Dermis microvascular lymphatic vessel endothelial cell (primary cell): ENCODE measurements around the gene NLRC5. TPM values are rescaled to one million over a fixed set of nuclear protein-coding genes. Genes with fewer than 3 reads are reported as not detected.
A peak's percentile ranks its signal among the peaks of the same experiment; 100 is the strongest.
"Not testable (repeated sequence)": the region's sequence is repeated elsewhere in the genome, so short reads cannot be mapped to it uniquely, and the experiment has no call there.

Experiments
- DNase-seq, 2 donors: peaks; one replicate each; pipeline versions ENCODE4 v3.0.0 to v3.0.0-alpha.2; 2010; ENCODE audit warnings: low read depth in 2 of 2
- total RNA-seq: library from RNA; depleted of rRNA; stranded (reverse); fragments of >200 nt; gene quantifications from 2 replicates; pipeline ENCODE4 v1.2.1, GENCODE V29; 2014

Gene NLRC5
- total RNA-seq, 1 donor from 2014 or later: 16.7 TPM

DNA sequence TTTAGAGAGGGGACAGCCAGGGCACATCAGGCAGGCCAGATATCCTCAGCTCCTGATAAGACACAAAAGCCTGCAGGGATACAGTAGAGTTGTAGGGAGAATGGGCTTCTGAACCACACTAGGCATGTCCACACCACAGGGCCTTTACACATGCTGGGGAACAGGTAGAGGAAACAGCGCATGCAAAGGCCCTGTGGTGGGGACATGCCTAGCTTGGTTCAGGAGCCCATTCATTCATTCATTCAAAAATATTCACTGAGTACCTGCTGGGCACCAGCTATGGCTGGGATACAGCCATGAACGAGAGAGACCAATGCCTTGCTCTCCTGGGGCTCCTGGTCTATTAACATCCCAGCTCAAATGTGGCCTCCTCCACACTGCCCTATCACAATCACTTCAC is 107.4 kb downstream of the NLRC5 start:
- no peak for DNase-seq

DNA sequence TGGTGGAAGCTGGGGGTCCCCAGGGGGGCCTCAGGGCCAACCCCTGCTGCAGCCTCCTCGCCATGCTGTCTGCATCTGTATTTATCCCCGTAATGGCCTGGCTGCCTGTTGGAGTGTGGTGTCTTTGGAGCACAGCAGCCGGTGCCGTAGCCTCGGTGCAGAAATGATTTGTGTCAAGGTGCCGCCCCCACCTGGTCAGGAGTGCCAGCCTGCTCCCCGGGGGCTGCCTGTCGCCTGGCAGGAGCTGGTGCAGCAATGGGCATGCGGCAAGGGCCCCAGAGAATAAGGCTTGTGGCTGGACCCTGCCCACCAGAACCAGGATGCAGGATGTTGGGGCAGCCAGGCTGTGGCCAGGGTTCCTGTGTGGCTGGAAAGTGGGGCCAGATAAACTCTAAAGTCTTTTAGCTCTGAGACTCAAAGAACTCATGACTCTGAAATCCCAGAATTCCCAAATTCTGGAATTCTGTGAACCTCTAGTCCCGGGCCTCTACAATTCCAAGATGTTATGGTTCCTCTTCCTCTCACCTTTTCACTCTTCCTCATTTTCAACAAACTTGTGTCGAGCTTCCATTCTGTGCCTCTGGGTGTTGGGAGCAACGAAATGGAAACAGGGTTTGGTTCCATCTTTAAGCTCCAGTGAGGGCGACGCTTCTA is 109.0 kb downstream of the NLRC5 start:
- no peak for DNase-seq

DNA sequence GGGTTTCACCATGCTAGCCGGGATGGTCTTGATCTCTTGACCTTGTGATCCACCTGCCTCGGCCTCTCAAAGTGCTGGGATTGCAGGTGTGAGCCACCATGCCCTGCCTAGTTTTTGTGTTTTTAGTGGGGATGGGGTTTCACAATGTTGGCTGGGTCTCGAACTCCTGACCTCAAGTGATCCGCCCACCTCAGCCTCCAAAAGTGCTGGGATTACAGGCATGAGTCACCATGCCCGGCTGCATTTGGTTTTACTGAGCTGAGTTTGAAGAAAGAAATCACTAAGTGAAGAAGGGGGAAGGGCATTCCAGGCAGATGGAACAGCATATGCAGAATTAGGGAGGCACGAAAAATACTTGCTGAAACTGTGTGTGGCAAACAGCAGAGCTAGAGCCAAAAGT is 110.6 kb downstream of the NLRC5 start:
- not testable (repeated sequence) for DNase-seq

DNA sequence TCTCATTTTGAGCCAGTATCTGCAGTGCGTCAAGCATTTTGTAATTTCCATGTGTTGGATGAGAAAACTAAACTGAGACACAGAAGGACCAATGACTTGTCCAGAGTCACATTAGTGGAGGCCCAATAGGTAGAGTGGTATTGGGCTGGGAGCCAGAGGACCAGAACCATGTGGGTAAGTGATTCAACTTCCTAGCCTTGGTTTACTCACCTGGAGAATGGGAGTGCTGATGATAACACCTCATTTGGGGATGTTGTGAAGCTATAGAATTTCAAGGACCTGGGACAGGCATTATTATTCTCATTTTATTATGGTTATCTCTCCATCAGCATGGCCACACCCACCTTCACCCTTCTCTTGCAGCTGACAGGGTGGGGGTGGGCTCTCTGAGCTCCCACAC is 111.1 kb downstream of the NLRC5 start:
- DNase-seq: no peak

DNA sequence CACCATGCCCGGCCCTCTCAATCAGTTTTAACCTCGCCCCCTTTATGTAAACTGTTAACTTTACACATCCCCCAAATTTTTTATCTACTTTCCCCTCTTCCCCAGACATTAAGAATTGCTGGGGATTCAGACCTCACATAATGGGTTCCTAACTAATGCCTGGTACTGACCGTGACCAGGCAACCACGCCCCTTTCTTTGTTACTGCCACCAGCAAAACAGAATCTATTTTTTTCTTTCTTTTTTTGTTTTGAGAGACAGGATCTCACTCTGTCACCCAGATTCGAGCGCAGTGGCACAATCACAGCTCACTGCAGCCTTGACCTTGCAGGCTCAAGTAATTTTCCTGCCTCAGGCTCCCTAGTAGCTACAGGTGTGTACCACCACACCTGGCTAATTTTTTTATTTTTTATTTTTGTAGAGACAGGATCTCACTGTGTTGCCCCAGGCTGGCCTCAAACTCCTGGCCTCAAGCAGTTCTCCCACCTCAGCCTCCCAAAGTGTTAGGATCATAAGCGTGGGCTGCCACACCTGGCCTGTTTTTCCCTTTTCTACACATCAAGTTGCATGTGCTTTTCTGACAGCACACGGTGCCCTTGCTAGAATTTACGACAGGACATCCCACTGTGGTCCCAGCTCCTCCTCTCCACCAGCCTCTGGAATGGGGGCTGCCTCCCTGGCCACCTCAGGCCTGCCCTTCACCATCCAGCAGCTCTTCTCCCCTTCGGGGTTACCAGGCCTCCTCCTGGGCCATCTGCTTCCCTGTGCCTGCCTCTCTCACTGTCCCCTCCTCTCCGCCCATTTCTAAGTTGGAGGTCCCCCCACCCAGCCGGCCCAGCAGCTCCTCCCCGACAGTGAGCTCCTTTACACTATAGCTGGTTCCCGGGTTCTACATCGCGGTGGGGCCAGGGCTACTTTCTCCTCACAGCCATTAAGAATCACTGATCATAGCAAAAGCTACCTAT is 113.8 kb downstream of the NLRC5 start:
- no peak for DNase-seq

DNA sequence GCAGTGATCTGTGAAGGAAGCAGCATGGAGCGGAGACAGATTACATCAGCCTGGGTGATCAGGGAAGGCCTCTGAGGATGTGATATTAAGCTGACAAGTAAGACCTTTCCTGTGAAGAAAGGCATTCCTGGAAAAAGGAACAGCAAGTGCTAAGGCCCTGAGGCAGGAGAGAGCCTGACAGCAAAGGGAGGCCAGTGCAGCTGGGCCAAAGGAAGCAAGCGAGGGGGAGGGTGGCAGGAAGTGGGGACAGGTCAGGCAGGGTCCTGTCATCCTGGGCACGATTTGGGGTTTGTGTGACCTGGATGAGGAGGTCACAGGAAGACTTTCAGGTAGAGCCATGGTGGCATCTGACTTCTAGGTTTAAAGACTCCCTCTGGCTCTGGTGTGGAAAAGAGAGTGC is 115.3 kb downstream of the NLRC5 start:
- DNase-seq: no peak

DNA sequence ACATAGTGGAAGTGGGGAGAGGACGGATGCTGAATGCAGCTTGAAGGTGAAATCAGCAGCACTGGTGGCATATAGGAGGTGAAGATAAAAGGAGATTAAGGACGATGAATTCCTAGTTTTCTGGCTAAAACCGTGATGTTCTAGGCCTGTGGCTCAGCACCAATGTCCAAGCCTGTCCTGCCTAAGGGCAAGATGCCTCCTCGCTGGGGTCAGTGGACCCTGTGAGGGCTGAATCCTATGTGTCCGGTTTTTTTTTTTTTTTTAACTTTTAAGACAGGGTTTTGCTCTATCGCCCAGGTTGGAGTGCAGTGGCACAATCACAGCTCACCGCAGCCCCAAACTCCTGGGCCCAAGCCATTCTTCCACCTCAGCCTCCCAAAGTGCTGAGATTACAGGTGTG is 115.8 kb downstream of the NLRC5 start:
- DNase-seq: no peak

DNA sequence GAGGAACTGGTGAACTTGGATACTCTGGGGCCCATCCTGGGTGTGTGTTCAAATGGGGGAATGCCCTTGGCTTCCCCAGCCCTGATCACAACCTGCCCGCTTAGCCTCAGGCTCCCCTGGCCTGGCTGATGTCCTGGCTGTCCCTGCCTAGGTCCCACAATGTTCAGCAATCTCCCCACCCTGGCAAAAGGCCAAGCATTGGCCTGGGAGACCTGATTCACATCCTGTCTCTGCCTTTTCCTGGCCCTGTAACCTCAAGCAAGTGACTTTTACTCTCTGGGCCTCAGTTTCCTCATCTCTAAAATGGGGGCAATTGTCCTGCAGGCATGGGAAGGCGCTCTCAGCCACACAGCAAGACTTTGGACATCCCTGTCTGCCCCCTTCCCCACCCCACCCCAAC is 117.4 kb downstream of the NLRC5 start:
- DNase-seq: peak; percentile 26 to 33

DNA sequence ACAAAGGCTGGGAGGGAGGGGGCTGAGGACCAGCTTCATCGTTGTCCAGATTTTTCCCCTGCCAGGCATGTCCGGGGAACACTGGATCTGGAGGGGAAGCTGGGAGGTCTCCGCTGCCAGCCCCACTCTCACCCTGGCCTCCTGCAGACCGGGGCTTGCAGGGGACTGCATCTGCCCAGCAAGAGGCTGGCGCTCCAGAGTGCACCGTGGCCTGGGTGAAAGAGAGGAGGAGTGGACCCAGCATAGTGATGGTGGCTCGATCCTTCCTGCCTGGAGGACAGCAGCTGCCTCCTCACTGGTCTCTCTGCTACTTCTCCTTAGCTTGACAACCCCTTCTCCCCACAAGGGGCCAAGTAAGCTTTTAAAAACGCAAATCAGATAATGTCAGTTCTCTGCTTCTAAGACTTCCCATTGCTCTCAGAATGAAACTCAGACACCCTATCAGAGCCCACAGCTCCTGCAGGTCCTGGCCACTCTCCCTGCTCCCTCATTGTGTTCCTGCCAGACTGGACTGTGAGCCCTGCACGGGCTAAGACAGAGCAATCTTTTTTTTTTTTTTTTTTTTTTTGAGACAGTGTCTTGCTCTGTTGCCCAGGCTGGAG is 118.1 kb downstream of the NLRC5 start:
- DNase-seq: no peak

DNA sequence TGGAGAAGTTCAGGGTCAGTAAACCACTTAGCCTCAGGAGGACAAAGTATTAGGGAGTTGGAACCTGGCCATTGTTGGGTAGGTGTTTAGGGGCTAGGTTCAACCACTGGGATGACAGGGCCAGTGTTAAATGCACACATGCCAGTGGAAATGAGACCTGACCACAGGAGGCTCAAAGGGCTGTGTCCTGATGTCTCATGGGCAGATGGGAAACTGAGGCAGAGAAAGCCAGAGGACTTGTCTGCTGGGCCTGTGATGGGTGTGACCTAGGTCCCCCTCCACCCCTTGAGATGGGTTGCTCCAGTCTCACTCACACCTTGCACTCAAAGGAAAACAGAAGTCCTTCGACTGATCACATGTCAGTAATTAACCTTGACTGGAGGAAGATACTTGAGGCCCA is 119.1 kb downstream of the NLRC5 start:
- no peak for DNase-seq

DNA sequence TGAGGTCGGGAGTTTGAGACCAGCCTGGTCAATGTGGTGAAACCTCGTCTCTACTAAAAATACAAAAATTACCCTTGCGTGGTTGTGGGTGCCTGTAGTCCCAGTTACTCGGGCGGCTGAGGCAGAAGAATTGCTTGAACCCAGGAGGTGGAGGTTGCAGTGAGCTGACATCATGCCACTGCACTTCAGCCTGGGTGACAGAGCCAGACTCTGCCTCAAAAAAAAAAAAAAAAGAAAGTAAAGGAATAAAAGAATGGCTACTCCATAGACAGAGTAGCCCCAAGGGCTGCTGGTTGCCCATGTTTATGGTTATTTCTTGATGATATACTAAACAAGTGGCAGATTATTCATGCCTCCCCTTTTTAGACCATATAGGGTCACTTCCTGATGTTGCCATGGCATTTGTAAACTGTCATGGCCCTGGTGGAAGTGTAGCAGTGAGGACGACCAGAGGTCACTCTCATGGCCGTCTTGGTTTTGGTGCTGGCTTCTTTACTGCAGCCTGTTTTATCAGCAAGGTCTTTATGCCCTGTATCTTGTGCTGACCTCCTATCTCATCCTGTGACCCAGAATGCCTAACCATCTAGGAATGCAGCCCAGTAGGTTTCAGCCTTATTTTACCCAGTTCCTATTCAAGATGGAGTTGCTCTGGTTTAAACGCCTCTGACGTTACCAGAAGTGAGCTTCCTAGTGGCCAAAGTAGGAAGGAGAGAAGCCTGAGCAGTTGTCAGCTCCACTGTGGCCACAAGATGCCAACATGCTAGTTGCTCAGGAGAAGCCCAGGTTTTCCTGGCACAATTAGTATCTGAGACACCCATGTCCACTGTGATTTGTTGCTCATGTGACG is 120.1 kb downstream of the NLRC5 start:
- not testable (repeated sequence) for DNase-seq

DNA sequence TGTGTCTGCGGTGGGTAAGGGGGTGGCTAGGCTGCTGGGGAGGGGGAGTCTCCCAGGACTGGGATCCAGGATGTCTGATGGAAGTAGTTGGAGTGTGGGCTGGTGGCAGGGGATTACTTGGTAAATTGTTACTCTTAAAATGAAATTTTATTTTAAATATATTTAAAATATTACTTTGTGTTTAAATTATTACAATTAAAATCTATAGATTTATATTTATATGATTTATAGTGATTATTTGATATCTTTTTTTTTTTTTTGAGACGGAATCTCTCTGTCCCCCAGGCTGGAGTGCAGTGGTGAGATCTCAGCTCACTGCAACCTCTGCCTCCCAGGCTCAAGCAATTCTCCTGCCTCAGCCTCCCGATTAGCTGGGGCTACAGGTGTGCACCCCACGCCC is 121.6 kb downstream of the NLRC5 start:
- no peak for DNase-seq

DNA sequence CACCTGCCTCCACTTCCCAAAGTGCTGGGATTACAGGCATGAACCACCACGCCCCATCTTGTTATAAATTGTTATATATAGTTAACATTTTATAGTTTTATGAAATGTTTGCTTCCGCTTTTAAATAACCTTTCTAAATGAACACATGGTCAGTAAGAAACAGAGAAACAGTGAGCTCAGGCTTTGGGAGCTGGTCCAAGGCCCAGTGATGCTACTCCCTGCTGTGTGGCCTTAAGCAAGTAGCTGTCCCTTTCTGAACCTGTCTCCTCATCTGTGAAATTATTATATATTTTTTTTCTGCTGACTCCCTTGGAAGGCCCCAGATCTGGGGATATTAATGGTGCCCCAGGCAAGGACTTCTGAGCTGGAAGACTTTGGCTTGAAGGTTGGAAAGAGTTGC is 122.1 kb downstream of the NLRC5 start:
- DNase-seq: no peak

DNA sequence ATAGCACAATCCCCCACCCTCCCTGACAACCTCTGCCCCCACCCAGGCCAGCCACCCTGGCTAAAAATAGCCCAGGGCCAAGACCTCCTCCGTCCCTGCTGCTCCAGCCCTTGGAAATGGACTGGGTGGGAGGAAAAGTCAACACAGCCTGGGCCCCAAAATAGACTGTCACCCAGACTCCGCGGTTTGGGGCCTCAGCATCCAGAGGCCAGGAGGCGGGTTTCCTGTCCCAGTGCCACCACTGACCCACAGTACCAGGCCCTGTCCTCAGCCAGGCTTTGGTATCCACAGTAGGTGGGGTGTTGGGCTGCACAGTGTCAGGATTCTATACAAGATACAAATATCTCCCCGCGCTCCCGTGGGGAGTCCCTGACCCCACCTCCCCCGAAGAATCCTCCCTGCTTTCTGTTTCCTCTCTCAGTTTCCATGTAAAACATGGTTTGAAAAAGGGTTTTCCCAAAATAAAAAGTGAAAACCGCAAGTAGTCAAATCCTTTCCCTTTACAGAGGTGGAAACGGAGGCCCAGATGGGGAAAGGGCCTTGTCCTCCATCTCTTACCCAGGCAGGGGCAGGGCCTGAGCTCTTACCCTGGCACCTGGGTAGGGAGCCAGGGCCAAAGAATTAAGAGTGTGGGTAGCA is 123.2 kb downstream of the NLRC5 start:
- no peak for DNase-seq

DNA sequence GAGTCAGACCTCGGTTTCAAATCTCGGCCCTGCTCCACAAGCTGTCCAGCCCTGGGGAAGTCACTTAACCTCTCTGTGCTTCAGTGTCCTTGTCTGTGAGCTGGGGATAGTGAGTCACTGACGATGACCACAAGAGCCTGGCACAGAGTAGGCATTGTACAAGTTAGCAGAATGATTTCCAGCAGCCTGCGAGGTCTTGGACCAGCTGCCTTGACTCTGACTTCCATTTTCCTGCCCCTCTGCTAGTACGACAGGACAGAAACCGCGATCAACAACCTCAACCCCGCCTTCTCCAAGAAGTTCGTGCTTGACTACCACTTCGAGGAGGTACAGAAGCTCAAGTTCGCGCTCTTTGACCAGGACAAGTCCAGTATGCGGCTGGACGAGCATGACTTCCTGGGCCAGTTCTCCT is 123.7 kb downstream of the NLRC5 start:
- DNase-seq: no peak

DNA sequence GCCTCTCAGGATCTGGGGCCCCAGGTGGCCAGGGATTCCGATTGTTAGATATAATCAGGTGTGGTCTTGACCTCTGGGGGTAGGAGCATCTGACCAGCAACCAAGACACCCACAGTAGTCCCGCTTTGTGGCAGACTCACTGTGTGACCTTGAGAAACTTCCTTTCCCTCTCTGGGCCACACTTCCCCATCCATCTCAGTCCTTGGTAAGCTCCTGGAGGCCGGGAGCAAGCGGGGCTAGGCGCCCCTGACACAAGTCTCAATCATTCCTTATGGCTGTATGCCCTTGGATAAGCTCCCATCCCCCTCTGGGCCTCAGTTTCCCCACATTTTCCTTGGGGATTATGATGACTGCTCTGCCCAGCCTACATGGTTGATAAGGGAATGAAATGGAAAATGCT is 124.3 kb downstream of the NLRC5 start:
- no peak for DNase-seq

DNA sequence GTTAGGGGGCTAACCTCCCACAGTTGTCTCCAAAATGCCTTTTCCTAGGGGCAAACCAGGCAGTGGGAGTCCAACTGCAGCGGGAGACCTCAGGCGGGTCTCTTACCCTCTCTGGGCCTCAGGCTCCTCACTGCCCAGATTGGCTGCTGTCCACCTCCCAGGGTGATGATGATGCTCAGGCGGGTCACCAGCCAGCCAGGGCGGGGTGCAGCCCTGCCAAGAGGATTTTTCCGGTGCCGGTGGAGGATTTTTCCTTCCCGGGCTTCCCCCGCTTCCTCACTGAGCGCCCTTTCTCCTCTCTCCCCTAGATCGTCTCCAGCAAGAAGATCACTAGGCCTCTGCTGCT is 125.8 kb downstream of the NLRC5 start:
- DNase-seq: peak in 1 of 2 donors; percentile 21

DNA sequence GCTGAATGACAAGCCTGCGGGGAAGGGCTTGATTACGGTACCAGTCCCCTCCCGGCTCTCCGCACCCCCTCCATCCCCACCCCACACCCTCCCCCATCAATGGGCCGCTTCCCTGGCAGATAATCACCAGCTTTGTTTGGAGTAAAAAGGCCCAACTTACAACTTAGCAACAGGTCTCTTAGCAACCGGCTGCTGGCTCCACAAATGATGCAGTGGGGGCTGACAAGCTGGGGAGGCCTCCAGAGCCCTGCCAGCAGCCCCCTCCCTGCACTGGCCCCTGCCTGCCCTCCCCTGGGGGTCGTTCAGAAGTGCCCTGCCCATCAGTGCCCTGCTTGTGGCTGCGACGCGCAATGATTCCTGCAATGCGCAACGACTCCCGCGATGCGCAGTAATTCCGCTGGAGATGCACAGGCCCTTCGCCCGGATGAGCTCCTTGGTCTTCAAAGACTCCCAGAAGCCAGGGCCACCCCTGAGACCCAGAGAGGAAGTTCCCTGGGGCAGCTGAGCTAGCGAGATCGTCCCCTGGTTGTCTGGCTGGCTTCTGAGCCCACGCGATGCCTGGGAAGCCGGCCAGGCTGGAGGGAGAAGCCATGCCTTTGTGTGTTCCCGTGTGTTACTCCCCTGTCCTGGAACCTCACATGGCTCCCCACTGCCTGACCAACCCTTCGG is 126.3 kb downstream of the NLRC5 start:
- DNase-seq: peak in 1 of 2 donors; percentile 44

DNA sequence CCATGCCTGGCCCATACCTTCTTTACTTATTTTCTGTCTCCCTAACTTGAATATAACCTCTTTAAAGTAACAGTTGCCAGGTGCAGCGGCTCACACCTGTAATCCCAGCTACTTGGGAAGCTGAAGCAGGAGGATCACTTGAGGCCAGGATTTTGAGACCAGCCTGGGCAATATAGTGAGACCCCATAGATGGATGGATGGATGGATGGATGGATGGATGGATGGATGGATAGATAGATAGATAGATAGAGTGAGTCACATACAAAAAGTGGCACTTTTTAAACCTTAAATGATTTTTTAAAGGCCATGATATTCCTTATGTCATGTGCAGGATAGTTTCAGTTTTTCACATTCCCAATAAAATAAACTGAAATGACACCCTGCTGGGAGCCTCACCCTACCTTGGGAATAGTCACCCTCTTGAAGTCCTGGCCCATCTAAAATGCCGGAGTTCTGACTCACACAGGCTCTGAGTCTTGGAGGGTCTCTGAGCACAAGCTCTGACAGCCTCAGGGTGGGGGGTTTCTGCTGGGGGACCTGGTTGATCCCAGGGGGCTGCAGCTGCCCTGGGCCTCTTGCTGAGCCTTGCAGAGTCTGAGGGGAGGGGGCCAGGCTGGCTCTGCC is 129.2 kb downstream of the NLRC5 start:
- no peak for DNase-seq
